ENCODE measurements around the gene WDR55. TPM values are rescaled to one million over a fixed set of nuclear protein-coding genes. Genes with fewer than 3 reads are reported as not detected.
A peak's percentile ranks its signal among the peaks of the same experiment; 100 is the strongest.
"Not testable (repeated sequence)": the region's sequence is repeated elsewhere in the genome, so short reads cannot be mapped to it uniquely, and the experiment has no call there.

The WDR55 gene
- total RNA-seq, 1 donor from 2014 or later: 36.9 TPM

DNA sequence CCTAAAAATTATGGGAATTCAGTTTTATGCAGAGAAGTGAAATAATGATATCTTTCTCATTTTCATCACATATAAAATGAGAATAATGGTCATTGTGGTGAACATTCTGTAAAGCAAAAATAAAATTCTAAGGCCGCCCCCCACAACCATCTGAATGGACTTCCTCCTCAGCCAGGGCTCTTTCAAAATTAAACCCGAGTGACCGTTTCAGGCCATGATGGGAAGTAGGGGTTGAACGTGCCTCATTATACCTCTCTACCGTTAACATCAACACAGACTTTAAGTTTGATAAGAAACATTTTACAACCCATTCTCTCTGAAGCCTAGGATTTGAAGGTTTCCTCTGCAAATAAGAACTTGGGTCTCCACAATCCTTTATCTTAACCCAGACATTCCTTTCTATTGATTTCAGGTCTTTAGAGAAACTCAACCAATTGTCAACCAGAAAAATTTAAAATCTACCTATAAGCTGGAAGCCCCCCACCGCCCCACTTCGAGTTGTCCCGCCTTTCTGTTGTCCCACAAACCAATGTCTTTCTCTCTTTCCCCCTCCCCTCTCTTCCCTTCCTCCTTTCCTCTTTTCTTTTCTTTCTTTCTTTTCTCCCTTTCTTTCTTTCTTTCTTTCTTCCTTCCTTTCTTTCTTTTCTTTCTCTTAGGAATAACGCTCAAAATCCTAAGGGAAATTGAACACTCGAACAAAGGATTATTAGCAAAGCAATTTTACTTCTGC lies 27.2 kb upstream of the WDR55 start:
- DNase-seq: no peak
- POLR2A ChIA-PET: interaction anchor here (2.7 kb wide), 1 partner anchor 90 kb away, joined by 16 read pairs; the partner anchor contains the start of gene EIF4EBP3
- peaks cover 41% of the 10 kb centered on the region for H3K4me1 Mint-ChIP-seq

DNA sequence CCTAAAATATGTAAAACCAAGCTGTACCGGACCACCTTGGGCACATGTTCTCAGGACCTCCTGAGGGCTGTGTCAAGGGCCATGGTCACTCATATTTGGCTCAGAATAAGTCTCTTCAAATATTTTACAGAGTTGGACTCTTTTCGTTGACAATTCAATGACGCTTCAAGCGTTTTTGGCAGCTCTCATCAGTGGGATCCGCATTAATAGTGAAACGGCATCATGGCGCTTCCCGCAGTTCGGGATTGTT lies 25.9 kb upstream of the WDR55 start:
- H3K4me3 Mint-ChIP-seq: peak overlapping the region; percentile 92
- CTCF ChIA-PET: interaction anchor here (1.2 to 2.0 kb wide), 2 partner anchors 8 to 91 kb away, joined by 4 to 8 read pairs; partner anchors contain the start of gene EIF4EBP3

More for the DNA sequence above, 27.2 kb upstream of the WDR55 start:
- Mint-ChIP-seq H3K9me3 (no peaks in the 10 kb centered on the region), H3K27me3 (peaks cover 5% of the 10 kb centered on the region), H3K36me3 (ENCODE audit: low read depth) (peaks cover 9% of the 10 kb centered on the region), H3K27ac (no peak overlapping the region), H3K4me3 (no peak overlapping the region)
- no peak for ATAC-seq (ENCODE audit: low read depth)
- TF ChIP-seq, protein P1, sequence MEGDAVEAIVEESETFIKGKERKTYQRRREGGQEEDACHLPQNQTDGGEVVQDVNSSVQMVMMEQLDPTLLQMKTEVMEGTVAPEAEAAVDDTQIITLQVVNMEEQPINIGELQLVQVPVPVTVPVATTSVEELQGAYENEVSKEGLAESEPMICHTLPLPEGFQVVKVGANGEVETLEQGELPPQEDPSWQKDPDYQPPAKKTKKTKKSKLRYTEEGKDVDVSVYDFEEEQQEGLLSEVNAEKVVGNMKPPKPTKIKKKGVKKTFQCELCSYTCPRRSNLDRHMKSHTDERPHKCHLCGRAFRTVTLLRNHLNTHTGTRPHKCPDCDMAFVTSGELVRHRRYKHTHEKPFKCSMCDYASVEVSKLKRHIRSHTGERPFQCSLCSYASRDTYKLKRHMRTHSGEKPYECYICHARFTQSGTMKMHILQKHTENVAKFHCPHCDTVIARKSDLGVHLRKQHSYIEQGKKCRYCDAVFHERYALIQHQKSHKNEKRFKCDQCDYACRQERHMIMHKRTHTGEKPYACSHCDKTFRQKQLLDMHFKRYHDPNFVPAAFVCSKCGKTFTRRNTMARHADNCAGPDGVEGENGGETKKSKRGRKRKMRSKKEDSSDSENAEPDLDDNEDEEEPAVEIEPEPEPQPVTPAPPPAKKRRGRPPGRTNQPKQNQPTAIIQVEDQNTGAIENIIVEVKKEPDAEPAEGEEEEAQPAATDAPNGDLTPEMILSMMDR (IDR thresholded peaks at IDR 0.05): no peak
- intact Hi-C loops (cut with micrococcal nuclease): loop anchor here (2.0 kb wide), 5 partner anchors 61 to 393 kb away; partner anchors contain the start of gene SRA1
- CTCF ChIA-PET: no interaction called here

DNA sequence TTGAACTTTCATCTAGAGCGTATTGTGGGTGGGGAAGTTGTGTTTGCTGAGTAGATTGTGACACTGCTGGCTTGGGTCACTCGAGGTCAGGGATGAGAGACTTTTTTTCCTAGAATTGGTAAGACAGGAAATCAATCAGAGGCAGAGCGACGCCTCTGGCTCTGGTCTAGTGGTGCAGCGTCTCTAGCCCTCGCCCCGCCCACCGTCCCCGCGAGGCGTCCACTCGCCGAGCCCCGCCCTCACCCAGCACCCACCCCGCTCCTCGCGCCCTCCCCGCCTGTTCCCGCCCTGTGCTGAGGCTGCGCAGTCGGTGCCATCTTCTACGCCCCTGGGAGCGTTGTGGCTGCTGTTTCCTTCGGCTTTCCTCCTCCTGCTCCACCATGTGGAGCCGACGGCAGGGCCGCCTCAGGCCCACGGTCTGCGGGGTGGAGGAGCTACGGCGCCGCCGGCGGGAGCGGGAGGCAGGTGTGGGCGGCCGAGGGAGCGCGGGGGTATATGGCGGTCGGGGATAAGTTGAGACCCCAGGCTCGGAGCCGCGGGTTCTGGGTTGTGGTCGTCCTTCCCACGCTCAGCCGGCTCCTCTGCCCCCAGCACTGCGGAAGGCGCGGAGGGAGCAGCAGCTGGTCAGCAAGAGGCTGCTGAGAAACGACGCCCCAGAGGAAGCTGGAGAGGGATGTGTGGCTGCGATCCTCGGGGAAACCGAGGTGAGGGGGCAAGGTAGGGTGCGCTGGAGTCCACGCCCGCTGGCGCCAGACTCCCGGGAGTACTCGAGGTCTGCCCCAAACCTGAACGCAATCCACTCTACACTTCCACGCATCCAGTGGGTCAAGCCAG lies 25.3 kb upstream of the WDR55 start, which contains the start of gene TMCO6:
Gene TMCO6, plus strand, starts transcription at position 304 of the 834 bp plus-strand sequence. Its CDS starts 77 bp downstream, at position 381.
- ChIA-PET POLR2A (interaction anchor here (0.6 to 2.7 kb wide), 9 partner anchors 8 to 532 kb away, joined by 3 to 17 read pairs (median 6); partner anchors contain the start of genes ANKHD1, EIF4EBP3, HARS1 and HARS2), CTCF (interaction anchor here (1.2 to 2.0 kb wide), 2 partner anchors 7 to 92 kb away, joined by 4 to 8 read pairs; partner anchors contain the start of gene EIF4EBP3)
- DNase-seq: peak; percentile 91
- TF ChIP-seq, protein P1 (IDR thresholded peaks at IDR 0.05): no peak
- H3K4me3 Mint-ChIP-seq: peak within 1 kb of the TSS; percentile 92
- H3K27ac Mint-ChIP-seq: peak within 1 kb of the TSS; percentile 98
- ATAC-seq (ENCODE audit: low read depth): peak; percentile 99
- H3K9me3 Mint-ChIP-seq: no peaks in the 10 kb centered on the region
- peaks cover 29% of the 10 kb centered on the region for H3K4me1 Mint-ChIP-seq
- peaks cover 25% of the 10 kb centered on the region for H3K36me3 Mint-ChIP-seq (ENCODE audit: low read depth)
- no peaks in the 10 kb centered on the region for H3K27me3 Mint-ChIP-seq
- intact Hi-C loops (cut with micrococcal nuclease): loop anchor here (1.0 to 2.0 kb wide), 13 partner anchors 8 to 395 kb away; partner anchors contain the start of genes ANKHD1, APBB3, EIF4EBP3 and HARS1

More for the DNA sequence above, 25.9 kb upstream of the WDR55 start:
- Mint-ChIP-seq H3K4me1 (peaks cover 31% of the 10 kb centered on the region), H3K36me3 (ENCODE audit: low read depth) (peaks cover 19% of the 10 kb centered on the region), H3K27ac (peak overlapping the region; percentile 98)
- POLR2A ChIA-PET: interaction anchor here (0.7 to 2.7 kb wide), 7 partner anchors 9 to 531 kb away, joined by 3 to 17 read pairs (median 7); partner anchors contain the start of genes EIF4EBP3, HARS1, HARS2 and IK
- not testable (repeated sequence) for H3K27me3 Mint-ChIP-seq; H3K9me3 Mint-ChIP-seq; DNase-seq; ATAC-seq (ENCODE audit: low read depth)
- intact Hi-C loops (cut with micrococcal nuclease): loop anchor here (1.0 to 2.0 kb wide), 13 partner anchors 8 to 394 kb away; partner anchors contain the start of genes ANKHD1, APBB3, EIF4EBP3 and HARS1

DNA sequence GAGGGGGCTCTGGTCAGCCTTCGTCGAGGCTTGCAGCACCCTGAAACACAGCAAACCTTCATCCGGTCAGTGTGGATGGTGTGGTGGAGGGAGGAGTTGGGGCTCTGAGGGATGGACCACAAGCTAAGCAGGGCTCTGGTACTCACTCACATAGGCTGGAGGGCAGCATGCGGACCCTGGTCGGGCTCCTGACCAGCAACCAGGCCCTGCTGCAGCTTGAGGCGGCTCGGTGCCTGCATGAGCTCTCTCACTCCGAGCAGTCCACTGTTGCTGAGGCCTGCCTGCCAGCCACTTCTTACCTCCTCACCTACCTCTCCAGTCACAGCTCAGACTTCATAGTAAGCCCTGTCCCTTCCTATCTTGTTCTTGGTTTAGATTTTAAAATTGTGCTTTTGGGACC lies 23.0 kb upstream of the WDR55 start:
- Mint-ChIP-seq H3K27ac (no peak overlapping the region), H3K4me1 (peaks cover 32% of the 10 kb centered on the region), H3K4me3 (no peak overlapping the region), H3K36me3 (ENCODE audit: low read depth) (peaks cover 40% of the 10 kb centered on the region), H3K27me3 (no peaks in the 10 kb centered on the region), H3K9me3 (no peaks in the 10 kb centered on the region)
- POLR2A ChIA-PET: no interaction called here
- CTCF ChIA-PET: interaction anchor here (1.1 kb wide), 1 partner anchor 21 kb away, joined by 3 read pairs; no protein-coding TSS in a partner anchor
- no peak for ATAC-seq (ENCODE audit: low read depth)
- intact Hi-C loops (cut with micrococcal nuclease): loop anchor here (10.0 kb wide), 1 partner anchor 467 kb away; the partner anchor contains the start of gene CYSTM1
- no peak for DNase-seq
- TF ChIP-seq, protein P1 (IDR thresholded peaks at IDR 0.05): no peak

DNA sequence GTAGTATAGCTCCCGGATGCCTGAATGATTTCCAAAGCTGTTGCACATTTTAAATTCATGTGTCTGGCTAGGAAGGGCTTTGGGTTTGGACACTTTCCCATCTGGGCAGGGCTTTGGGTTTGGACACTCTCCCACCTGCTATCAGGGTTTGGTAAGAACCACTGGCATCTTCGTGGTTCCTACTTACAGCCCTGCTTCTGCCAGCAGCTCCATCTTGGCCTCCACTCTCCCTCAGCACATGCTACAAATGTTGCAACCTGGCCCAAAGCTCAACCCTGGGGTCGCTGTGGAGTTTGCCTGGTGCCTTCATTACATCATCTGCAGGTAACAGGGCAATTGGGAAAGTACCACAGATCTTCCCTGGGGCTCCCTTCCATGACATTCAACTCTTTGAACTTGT lies 22.0 kb upstream of the WDR55 start:
- intact Hi-C loops (cut with micrococcal nuclease): loop anchor here (10.0 kb wide), 1 partner anchor 468 kb away; the partner anchor contains the start of gene CYSTM1
- TF ChIP-seq, protein P1 (IDR thresholded peaks at IDR 0.05): no peak
- H3K36me3 Mint-ChIP-seq (ENCODE audit: low read depth): peaks cover 45% of the 10 kb centered on the region
- ChIA-PET CTCF (no interaction called here), POLR2A (no interaction called here)
- H3K4me1 Mint-ChIP-seq: peaks cover 40% of the 10 kb centered on the region
- no peak for ATAC-seq (ENCODE audit: low read depth)
- no peak overlapping the region for H3K27ac Mint-ChIP-seq
- DNase-seq: no peak
- H3K9me3 Mint-ChIP-seq: no peaks in the 10 kb centered on the region
- no peak overlapping the region for H3K4me3 Mint-ChIP-seq
- no peaks in the 10 kb centered on the region for H3K27me3 Mint-ChIP-seq
